C4-2B (cell line): Measurements from ENCODE around the gene TLE2.

Source experiments
- CTCF ChIP-seq: fragments of 450-650 bp; conservative IDR thresholded peaks from 2 replicates; pipeline ENCODE4 v1.5.1; 2017; ENCODE audit warnings: mild to moderate bottlenecking
- ZFX ChIP-seq: fragments of 450-650 bp; IDR thresholded peaks from 2 replicates; pipeline ENCODE4 v1.6.1; 2017

GRCh38 chr19:3024870-3025548 lies 4.1 kb downstream of the TLE2 start:
- TF ChIP-seq CTCF, result no peak
- TF ChIP-seq ZFX, result no peak
